Inflammatory macrophage (primary cell): ENCODE data around the gene MAPK12.
A peak's percentile ranks its signal among the peaks of the same experiment; 100 is the strongest.
"Not testable (repeated sequence)": the region's sequence is repeated elsewhere in the genome, so short reads cannot be mapped to it uniquely, and the experiment has no call there.

Experiments used
- DNase-seq, 2 donors: peaks; one replicate each; pipeline ENCODE4 v3.0.0-alpha.2; 2020 to 2022

The MAPK12 gene

DNA sequence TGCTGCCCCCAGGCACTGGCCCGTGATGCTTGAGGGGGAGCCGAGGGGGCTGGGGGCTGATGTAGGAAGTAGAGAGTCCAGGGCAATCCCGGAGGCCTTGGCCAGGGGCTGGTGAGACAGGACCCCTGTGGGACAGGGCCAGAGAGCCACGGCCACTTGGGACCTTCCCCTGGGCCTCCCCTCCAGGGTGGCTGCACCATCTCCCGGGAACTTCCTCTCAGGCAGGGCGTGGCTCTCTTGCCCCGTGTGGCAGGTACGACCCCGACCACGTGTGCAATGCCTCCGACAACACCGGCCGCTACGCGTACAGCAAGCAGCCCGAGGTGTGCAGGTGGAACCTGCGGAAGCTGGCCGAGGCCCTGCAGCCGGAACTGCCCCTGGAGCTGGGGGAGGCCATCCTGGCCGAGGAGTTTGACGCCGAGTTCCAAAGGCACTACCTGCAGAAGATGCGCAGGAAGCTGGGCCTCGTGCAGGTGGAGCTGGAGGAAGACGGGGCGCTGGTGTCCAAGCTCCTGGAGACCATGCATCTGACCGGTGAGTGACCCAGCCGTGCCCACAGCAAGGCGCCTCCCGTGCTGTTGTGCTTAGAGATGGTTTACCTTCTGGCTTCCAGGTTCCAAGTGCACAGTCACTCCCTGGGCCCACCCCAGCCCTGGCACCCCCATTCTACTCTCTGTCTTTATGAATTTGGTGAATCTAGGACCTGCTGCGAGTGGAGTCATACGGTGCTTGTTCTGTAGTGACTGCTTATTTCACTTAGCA lies 50.9 kb downstream of the MAPK12 start:
- no peak for DNase-seq

DNA sequence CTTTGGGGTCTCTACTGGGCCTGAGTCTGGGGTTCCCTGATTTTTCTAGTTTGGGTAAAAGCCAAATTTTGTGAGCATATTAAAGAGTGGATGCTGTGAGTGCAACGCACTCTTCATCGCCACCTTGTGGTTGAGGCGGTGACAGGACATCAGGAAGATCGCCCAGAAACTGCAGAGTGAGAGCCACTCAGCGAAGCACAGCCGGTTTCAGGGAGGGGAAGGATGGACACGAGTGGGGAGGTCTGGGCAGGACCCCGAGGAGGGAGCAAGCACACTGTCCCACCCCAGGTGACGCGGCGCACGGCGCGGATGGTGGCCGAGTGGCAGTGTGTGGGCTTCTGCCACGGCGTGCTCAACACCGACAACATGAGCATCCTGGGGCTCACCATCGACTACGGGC lies 51.6 kb downstream of the MAPK12 start:
- DNase-seq: peak; percentile 57 to 76

DNA sequence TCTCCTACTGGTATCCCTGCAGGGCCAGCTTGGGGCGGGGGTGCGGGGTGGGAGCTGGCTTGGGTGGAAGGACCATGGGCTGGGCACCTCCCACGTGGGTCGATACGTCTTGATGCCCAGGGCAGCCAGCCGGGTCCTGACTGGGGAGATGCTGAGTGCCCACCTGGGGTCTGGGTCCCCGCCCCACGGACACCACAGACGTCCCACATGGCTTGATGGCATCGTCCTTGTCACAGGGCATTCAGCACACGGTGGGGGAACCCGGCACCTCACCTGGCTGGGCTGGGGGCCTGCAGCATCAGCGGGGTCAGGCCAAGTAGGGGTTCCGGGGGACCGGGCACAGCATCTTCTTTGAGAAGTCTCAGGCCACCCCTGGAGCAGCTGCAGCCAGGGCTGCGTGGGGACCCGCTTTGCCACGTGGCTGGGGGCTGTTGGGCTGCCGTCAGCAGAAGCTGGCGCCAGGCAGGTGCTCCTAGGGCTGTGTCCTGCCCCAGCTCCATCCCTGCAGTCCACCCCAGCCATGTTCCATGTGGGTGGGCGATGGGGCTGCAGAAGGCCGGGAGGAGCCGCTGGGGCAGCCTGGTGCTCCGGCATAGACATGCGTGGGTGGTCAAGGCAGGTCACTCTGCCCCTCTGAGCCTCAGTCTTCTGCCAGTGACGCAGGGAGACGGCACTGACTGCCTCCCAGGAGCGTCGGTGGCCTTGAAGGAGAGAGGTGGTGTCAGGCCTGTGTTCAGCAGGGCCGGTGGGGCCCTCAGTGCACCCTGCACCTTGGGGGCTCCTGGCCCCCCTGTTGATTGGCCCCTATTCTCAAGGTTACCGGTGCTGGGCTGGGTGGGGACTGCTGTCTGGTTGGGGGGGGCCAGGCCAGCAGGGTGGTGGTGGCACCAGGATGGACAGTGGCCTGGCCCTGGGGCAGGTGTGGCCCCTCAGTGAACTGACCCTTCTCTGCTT lies 52.3 kb downstream of the MAPK12 start:
- DNase-seq: no peak

DNA sequence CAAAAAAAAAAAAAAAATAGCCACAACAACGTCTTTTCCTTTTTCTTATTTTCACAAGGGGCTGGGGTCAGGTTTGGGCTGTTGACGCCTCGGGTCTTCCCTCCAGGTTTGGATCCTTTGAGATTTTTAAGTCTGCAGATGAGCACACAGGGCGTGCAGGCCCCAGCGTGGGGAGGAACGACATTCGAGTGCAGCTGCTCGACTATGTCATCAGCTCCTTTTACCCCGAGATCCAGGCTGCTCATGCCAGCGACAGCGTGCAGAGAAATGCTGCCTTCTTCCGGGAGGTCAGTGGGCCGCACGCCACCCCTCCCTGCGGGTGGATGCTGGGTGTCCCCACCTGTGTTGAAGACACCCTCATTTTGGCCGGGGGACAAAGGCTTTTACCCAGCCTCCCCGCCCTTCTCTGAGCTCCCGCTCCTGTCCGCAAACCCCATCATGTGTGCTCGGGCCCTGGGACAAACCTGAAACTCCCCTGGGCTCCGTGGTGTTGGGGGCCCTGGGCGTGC lies 53.0 kb downstream of the MAPK12 start:
- no peak for DNase-seq

DNA sequence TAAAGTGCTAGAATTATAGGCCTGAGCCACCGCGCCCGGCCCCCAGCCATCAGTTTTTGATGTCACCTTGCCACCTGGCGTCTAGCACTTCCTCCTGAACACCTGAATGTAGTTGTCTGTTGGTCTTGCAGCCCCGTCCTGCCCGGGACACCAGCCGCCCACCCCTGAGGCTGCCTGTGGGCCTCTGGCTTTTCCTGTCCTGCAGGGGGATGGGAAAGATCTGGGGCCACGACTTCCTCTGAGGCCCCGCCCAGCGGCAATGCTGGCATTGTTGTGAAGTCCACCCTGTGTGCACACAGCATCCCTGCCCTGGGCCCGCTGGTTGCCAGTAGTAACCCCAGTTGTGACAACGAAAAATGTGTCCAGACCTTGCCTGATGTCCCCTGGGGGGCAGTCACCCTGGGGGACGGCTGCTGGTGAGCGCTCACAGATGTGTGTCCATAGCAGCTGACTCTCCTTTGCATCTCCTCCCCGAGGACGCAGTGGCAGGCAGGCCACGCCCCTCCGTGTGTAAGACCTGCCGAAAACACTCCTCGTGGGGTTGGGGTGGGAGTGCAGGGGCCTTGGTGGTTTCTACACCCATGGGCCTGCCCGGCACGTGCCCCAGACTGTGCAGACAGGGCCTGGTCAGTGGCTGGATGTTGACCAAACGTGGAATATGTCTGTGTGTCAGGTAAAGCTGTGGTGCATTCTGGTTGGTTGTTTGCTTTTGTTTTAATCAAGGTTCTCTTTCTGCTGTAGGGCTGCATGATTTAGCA lies 53.9 kb downstream of the MAPK12 start:
- peak in 1 of 2 donors; percentile 33 for DNase-seq

DNA sequence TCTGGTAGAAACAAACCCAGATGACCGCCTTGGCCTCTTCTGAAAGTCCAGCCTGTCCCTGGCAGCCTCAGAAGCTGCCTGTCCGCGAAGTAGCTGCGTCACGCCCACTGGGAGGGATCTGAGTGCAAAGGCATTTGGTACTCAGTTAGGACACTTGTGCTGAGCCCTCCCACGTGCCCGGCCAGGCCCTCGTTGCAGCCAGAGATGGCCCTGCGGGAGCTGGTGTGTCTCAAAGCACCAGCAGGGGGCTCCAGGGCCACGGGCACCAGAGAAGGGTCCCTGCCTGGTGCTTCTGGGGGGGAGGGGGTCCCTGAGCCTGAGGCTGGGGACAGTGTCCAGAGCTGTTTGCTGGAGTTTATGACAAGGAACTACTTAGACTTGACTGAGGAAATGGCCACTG lies 54.9 kb downstream of the MAPK12 start:
- peak; percentile 61 to 75 for DNase-seq

DNA sequence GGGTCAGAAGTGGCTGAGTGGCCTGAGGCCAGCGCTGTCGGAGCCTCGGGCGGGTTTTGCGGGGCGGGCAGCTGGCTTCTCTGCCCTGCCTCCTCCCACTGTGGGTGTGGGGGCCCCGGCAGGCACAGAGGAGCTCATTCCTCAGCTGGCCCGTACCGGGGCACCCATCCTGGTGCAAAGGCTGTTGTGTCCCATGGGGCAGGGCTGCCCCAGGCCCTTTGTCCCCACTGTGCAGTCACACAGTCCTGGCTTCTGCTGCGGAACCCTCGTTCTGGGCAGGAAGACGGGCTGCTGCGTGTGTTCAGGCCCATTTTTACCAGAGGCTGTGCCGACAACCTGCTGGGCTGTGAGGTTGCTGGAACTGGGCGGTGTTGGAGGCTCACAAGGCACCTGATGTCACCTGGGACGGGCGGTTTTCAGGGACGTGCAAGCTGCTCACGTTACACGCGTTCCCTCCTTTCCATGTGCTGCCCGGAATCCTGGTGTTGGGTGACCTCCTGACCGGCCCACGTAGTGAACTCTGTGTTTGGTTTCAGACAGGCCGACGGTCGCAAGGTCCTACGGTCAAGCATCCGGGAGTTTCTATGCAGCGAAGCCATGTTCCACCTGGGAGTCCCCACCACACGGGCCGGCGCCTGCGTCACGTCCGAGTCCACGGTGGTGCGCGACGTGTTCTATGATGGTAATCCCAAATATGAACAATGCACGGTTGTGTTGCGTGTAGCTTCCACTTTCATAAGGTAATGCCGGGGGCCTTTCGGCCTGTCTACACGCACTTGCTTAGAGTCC lies 55.5 kb downstream of the MAPK12 start:
- no peak for DNase-seq

DNA sequence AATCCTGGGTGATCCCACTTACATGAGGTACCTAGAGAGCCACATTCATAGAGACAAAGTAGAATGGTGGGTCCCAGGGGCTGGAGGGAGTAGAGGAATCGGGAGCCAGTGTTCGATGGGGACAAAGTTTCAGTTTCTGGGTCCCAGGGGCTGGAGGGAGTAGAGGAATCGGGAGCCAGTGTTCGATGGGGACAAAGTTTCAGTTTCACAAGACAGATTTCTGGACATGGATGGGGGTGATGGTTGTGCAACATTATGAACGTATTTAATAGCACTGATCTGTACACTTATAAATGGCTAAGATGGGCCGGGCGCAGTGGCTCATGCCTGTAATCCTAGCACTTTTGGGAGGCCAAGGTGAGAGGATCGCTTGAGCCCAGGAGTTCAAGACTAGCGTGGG lies 56.5 kb downstream of the MAPK12 start:
- DNase-seq: not testable (repeated sequence)

DNA sequence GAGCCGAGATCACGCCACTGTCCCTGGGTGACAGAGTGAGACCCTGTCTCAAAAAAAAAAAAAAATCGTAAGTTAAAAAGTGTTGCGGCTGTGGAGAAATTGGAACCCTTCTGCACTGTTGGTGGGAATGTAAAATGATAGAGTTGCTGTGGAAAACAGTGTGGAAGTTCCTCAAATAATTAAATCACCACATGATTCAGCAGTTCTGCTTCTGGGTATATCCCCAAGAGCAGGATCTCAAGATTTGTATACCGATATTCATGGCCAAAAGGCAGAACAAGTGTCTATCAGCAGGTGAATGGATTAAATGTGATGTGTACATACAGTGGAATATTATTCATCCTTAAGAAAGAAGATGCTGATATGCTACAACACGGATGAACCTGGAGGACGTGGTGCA lies 56.9 kb downstream of the MAPK12 start:
- peak; percentile 37 to 49 for DNase-seq

DNA sequence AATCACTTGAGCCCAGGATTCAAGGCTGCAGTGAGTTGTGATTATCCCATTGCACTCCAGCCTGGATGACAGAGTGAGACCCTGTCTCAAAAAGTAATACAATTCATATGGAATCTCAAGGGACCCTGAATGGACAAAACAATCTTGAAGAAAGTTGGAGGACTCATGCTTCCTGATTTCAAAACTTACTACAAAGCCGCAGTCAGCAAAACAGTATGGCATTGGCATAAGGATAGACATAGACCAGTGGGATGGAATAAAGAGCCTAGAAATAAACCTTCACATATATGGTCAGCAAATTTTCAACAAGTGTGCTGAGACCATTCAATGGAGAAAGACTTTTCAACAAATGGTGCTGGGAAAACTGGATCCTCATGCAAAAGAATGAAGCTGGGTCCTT lies 58.2 kb downstream of the MAPK12 start:
- no peak for DNase-seq
